HepG2 (cell line): Measurements from ENCODE around the gene UBE2L6. TPM values are rescaled to one million over a fixed set of nuclear protein-coding genes. Genes with fewer than 3 reads are reported as not detected.

Source experiments
- ATF4 ChIP-seq, 2 experiments: fragments of 450-650 bp in 1 of 2; sonication (generic) in 1 of 2; formaldehyde crosslinking; IDR thresholded peaks; 2 replicates each; pipeline versions ENCODE4 v1.5.0 to v1.8.0; 2020 to 2022; ENCODE audit warnings: mild to moderate bottlenecking in 1 of 2, missing genetic modification reagents in 1 of 2
- ATF7-NPFF ChIP-seq: sonication (generic); formaldehyde crosslinking; IDR thresholded peaks from 2 replicates; pipeline ENCODE4 v1.8.1; 2023; ENCODE audit warnings: mild to moderate bottlenecking, low read depth, missing genetic modification reagents, moderate library complexity
- BORCS8-MEF2B ChIP-seq: sonication (generic); formaldehyde crosslinking; IDR thresholded peaks from 2 replicates; pipeline ENCODE4 v1.8.0; 2022; ENCODE audit warnings: mild to moderate bottlenecking, missing genetic modification reagents
- DBP ChIP-seq: sonication (generic); formaldehyde crosslinking; IDR thresholded peaks from 2 replicates; pipeline ENCODE4 v1.4.0; 2020; ENCODE audit warnings: missing genetic modification reagents; ENCODE audit errors: not compliant biosample characterization
- FOXP1 ChIP-seq, 2 experiments: fragments of 450-650 bp in 1 of 2; IDR thresholded peaks; 2 replicates each; pipeline ENCODE4 v1.6.1; 2017 to 2018; ENCODE audit warnings: antibody characterized with exemption in 1 of 2
- HDAC1 ChIP-seq: sonication (generic); formaldehyde crosslinking; IDR thresholded peaks from 2 replicates; pipeline ENCODE4 v1.5.1; 2020; ENCODE audit warnings: mild to moderate bottlenecking, missing genetic modification reagents
- MAF1 ChIP-seq: sonication (generic); formaldehyde crosslinking; IDR thresholded peaks from 2 replicates; pipeline ENCODE4 v1.5.0; 2020; ENCODE audit warnings: missing genetic modification reagents, borderline replicate concordance
- MEIS1 ChIP-seq: sonication (generic); formaldehyde crosslinking; IDR thresholded peaks from 2 replicates; pipeline ENCODE4 v1.9.0; 2021; ENCODE audit warnings: mild to moderate bottlenecking, missing genetic modification reagents, moderate library complexity, borderline replicate concordance
- PAXIP1 ChIP-seq: sonication (generic); formaldehyde crosslinking; conservative IDR thresholded peaks from 2 replicates; pipeline ENCODE4 v1.4.0; 2020; ENCODE audit warnings: mild to moderate bottlenecking, missing genetic modification reagents, moderate library complexity
- POLR2AphosphoS5 ChIP-seq: IDR thresholded peaks from 2 replicates; pipeline ENCODE4 v1.6.1; 2012; ENCODE audit warnings: low read depth, low read length
- REL ChIP-seq: sonication (generic); formaldehyde crosslinking; conservative IDR thresholded peaks from 2 replicates; pipeline ENCODE4 v1.8.0; 2022; ENCODE audit warnings: mild to moderate bottlenecking, missing genetic modification reagents, moderate library complexity
- TFE3 ChIP-seq: IDR thresholded peaks from 2 replicates; pipeline ENCODE4 v1.6.1; 2016
- ZFP90 ChIP-seq: sonication (generic); formaldehyde crosslinking; IDR thresholded peaks from 2 replicates; pipeline ENCODE4 v1.8.0; 2022; ENCODE audit warnings: missing genetic modification reagents, mild to moderate bottlenecking, inconsistent platforms, borderline replicate concordance
- ZHX1 ChIP-seq: sonication (generic); formaldehyde crosslinking; IDR thresholded peaks from 2 replicates; pipeline ENCODE4 v1.8.1; 2022; ENCODE audit warnings: low read depth, mild to moderate bottlenecking, missing genetic modification reagents
- ZNF260 ChIP-seq: sonication (generic); formaldehyde crosslinking; IDR thresholded peaks from 2 replicates; pipeline ENCODE4 v1.4.0; 2020; ENCODE audit warnings: missing genetic modification reagents, low read depth, mild to moderate bottlenecking, borderline replicate concordance
- ZNF431 ChIP-seq: sonication (generic); formaldehyde crosslinking; IDR thresholded peaks from 2 replicates; pipeline ENCODE4 v1.9.0; 2022; ENCODE audit warnings: missing genetic modification reagents, low read depth, mild to moderate bottlenecking, borderline replicate concordance
- ZNF768 ChIP-seq: sonication (generic); formaldehyde crosslinking; IDR thresholded peaks from 2 replicates; pipeline ENCODE4 v1.4.0; 2020; ENCODE audit warnings: missing genetic modification reagents
- polyA plus RNA-seq, 8 experiments: library from polyadenylated mRNA; depleted of rRNA in 3 of 8; stranded (reverse) in 7 of 8; unstranded in 1 of 8; fragments of >200 nt; fragmentation: Illumina TruSeq in 4 of 8; extraction: Trizol in 4 of 8; gene quantifications; 2 replicates each; pipeline versions ENCODE4 v1.2.1 to v1.2.3, GENCODE V29; 2011 to 2016; ENCODE audit warnings: low read depth in 4 of 8, missing spikeins in 1 of 8, mixed read lengths in 1 of 8; ENCODE audit not compliant: insufficient read depth in 1 of 8
- total RNA-seq, 5 experiments: library from RNA; depleted of rRNA; stranded (reverse); fragments of >200 nt; fragmentation: Illumina TruSeq; extraction: Trizol; gene quantifications; 2 replicates each; pipeline ENCODE4 v1.2.3, GENCODE V29; 2016; ENCODE audit warnings: low read depth in 1 of 5

Gene UBE2L6
- total and polyA plus RNA-seq, 2 of the 13 experiments (the other 11 are each of a cell fraction or from before 2014, with no cell fraction given) = 30.3 to 30.4 TPM

GRCh38 chr11:57515332-57516060 is 52.0 kb downstream of the UBE2L6 start, which contains the start of gene SLC43A1 (continued):
- peak; percentile 68; the same call in 1 of the 2 replicates for TF ChIP-seq ZHX1 (CRISPR knock-in tag)
- TF ChIP-seq ATF4 (CRISPR knock-in tag; IDR thresholded peaks at IDR 0.05) = peak in 1 of 2 experiments; percentile 62; a peak in 2 of 4 replicates
- TF ChIP-seq FOXP1 (IDR thresholded peaks at IDR 0.05) = no peak
- peak; percentile 44; the same call in 1 of the 2 replicates for TF ChIP-seq FOXP1 (CRISPR knock-in tag; IDR thresholded peaks at IDR 0.05)
- TF ChIP-seq MAF1 (CRISPR knock-in tag) = no peak
- peak; percentile 79 for TF ChIP-seq TFE3
- no peak for TF ChIP-seq DBP
- TF ChIP-seq MEIS1 (CRISPR knock-in tag) = no peak
- TF ChIP-seq ZNF768 (CRISPR knock-in tag) = 0 out of 2 replicates have a peak, but pooled peaks have one; percentile 38
- TF ChIP-seq REL (CRISPR knock-in tag) = no peak
- TF ChIP-seq PAXIP1 (CRISPR knock-in tag) = peak; percentile 20; the same call in 1 of the 2 replicates
- peak; percentile 80; the same call in 1 of the 2 replicates for TF ChIP-seq ATF7-NPFF (CRISPR knock-in tag)
- TF ChIP-seq HDAC1 (CRISPR knock-in tag) = peak; percentile 42; the same call in 1 of the 2 replicates
- peak; percentile 74; the same call in 1 of the 2 replicates for TF ChIP-seq BORCS8-MEF2B (CRISPR knock-in tag)
- TF ChIP-seq ZFP90 = peak; percentile 58
- peak; percentile 78 for TF ChIP-seq POLR2AphosphoS5
- TF ChIP-seq ZNF431 (CRISPR knock-in tag) = 0 out of 2 replicates have a peak, but pooled peaks have one; percentile 27
- TF ChIP-seq ZNF260 (CRISPR knock-in tag) = no peak
